Neural progenitor cell (in vitro differentiated cells): Measurements from ENCODE around the gene THBS4. TPM values are rescaled to one million over a fixed set of nuclear protein-coding genes. Genes with fewer than 3 reads are reported as not detected.
A peak's percentile ranks its signal among the peaks of the same experiment; 100 is the strongest.

Experiments
- DNase-seq: peaks from one replicate; pipeline ENCODE4 v3.0.0-alpha.2; 2016; ENCODE audit warnings: low spot score
- H2AFZ ChIP-seq: fragments of 200-600 bp; sonication (generic); replicated peaks from 2 replicates; pipeline ENCODE4 v1.6.1; 2016; ENCODE audit warnings: antibody characterized with exemption
- H3F3A ChIP-seq: fragments of 200-600 bp; sonication (generic); 2 replicates; pipeline ENCODE4 v1.6.1; 2016; ENCODE audit warnings: antibody characterized with exemption, low read depth
- H3K27ac ChIP-seq: fragments of 200-600 bp; sonication (generic); 2 replicates; pipeline ENCODE4 v1.5.1; 2016; ENCODE audit warnings: mild to moderate bottlenecking
- H3K27me3 ChIP-seq: fragments of 200-600 bp; sonication (generic); 2 replicates; pipeline ENCODE4 v1.6.1; 2016; ENCODE audit warnings: mild to moderate bottlenecking, moderate library complexity
- H3K36me3 ChIP-seq: fragments of 200-600 bp; sonication (generic); 2 replicates; pipeline ENCODE4 v1.5.1; 2016
- H3K4me1 ChIP-seq: fragments of 200-600 bp; sonication (generic); 2 replicates; pipeline ENCODE4 v1.6.1; 2016; ENCODE audit warnings: mixed run types
- H3K4me2 ChIP-seq: fragments of 200-600 bp; sonication (generic); 2 replicates; pipeline ENCODE4 v1.6.1; 2016
- H3K4me3 ChIP-seq: fragments of 200-600 bp; sonication (generic); 2 replicates; pipeline ENCODE4 v1.5.1; 2016
- H3K79me2 ChIP-seq: fragments of 200-600 bp; sonication (generic); 2 replicates; pipeline ENCODE4 v1.6.1; 2016; ENCODE audit warnings: low read depth
- H3K9ac ChIP-seq: fragments of 200-600 bp; sonication (generic); 2 replicates; pipeline ENCODE4 v1.6.1; 2016
- H3K9me3 ChIP-seq: fragments of 200-600 bp; sonication (generic); 2 replicates; pipeline ENCODE4 v1.5.1; 2016; ENCODE audit warnings: low read depth
- H4K20me1 ChIP-seq: fragments of 200-600 bp; sonication (generic); 2 replicates; pipeline ENCODE4 v1.6.1; 2016; ENCODE audit warnings: low read depth
- H3K27ac Mint-ChIP-seq: 3 replicates; pipeline ENCODE4 v1.8.0; 2021; ENCODE audit warnings: mixed read lengths
- H3K27me3 Mint-ChIP-seq: 2 replicates; pipeline ENCODE4 v1.8.0; 2022; ENCODE audit warnings: low read depth, mild to moderate bottlenecking, inconsistent platforms, moderate library complexity, mixed read lengths; ENCODE audit not compliant: insufficient read depth
- H3K36me3 Mint-ChIP-seq: 3 replicates; pipeline ENCODE4 v1.8.0; 2021; ENCODE audit warnings: mixed read lengths
- H3K4me1 Mint-ChIP-seq: 3 replicates; pipeline ENCODE4 v1.8.0; 2021; ENCODE audit warnings: mixed read lengths
- H3K4me3 Mint-ChIP-seq: 3 replicates; pipeline ENCODE4 v1.8.0; 2021; ENCODE audit warnings: mild to moderate bottlenecking, moderate library complexity, mixed read lengths
- H3K9me3 Mint-ChIP-seq: 3 replicates; pipeline ENCODE4 v1.8.0; 2020; ENCODE audit warnings: mixed read lengths
- CTCF ChIP-seq: fragments of 200-600 bp; sonication (generic); IDR thresholded peaks from 2 replicates; pipeline ENCODE4 v1.5.1; 2017; ENCODE audit warnings: antibody characterized with exemption, mild to moderate bottlenecking
- EZH2 ChIP-seq: fragments of 200-600 bp; sonication (generic); IDR thresholded peaks from 2 replicates; pipeline ENCODE4 v1.6.1; 2017; ENCODE audit warnings: antibody characterized with exemption, mild to moderate bottlenecking, moderate library complexity
- EZH2phosphoT487 ChIP-seq: fragments of 200-600 bp; sonication (generic); IDR thresholded peaks from 2 replicates; pipeline ENCODE4 v1.6.1; 2017; ENCODE audit warnings: antibody characterized with exemption
- total RNA-seq: library from RNA; depleted of rRNA; stranded (reverse); fragments of >200 nt; gene quantifications from 2 replicates; pipeline ENCODE4 v1.2.3, GENCODE V29; 2015; ENCODE audit warnings: low replicate concordance

Gene THBS4
- total RNA-seq, 1 donor from 2014 or later, result 31.6 TPM

DNA sequence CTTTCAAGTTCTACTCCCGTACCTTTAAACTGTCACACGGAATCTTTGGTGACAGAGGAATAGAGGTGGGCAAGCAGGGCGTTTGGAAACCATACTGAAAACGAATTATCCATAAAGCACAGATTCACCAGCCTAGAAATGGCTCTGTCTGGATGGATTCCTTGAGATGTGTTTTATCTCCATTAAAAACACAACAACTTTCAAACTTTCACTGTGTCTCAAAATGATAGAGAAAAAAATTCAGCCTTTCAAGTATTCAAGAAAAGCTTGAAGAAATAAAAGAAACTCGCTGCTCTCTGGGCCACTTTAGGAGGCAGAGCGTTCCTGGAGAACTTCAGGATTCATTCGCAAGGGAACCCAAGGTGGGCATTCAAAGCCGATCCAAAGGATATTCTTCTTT, 589 bp upstream of the THBS4 start:
- no peaks in the 10 kb centered on the region for H3K36me3 ChIP-seq
- H3K4me1 ChIP-seq, result peaks cover 4% of the 10 kb centered on the region
- H3K27ac Mint-ChIP-seq, result no peak overlapping the region
- H3K4me3 Mint-ChIP-seq, result peak overlapping the region; percentile 87
- H3K79me2 ChIP-seq, result no peaks in the 10 kb centered on the region
- peaks cover 28% of the 10 kb centered on the region for H3K27me3 Mint-ChIP-seq
- DNase-seq, result peak; percentile 27
- no peak overlapping the region for H3K27ac ChIP-seq
- peaks cover 7% of the 10 kb centered on the region for H3F3A ChIP-seq
- H3K9me3 Mint-ChIP-seq, result peaks cover 2% of the 10 kb centered on the region
- TF ChIP-seq EZH2, result no peak
- no peak for TF ChIP-seq CTCF
- no peak for TF ChIP-seq EZH2phosphoT487
- no peaks in the 10 kb centered on the region for H4K20me1 ChIP-seq
- no peak overlapping the region for H3K9ac ChIP-seq
- peaks cover 50% of the 10 kb centered on the region for H3K27me3 ChIP-seq
- H3K4me1 Mint-ChIP-seq, result peaks cover 4% of the 10 kb centered on the region
- H3K4me2 ChIP-seq, result peak overlapping the region; percentile 97
- H3K36me3 Mint-ChIP-seq, result no peaks in the 10 kb centered on the region
- H2AFZ ChIP-seq, result peak overlapping the region; percentile 97
- peak overlapping the region; percentile 63 for H3K4me3 ChIP-seq
- H3K9me3 ChIP-seq, result no peaks in the 10 kb centered on the region

DNA sequence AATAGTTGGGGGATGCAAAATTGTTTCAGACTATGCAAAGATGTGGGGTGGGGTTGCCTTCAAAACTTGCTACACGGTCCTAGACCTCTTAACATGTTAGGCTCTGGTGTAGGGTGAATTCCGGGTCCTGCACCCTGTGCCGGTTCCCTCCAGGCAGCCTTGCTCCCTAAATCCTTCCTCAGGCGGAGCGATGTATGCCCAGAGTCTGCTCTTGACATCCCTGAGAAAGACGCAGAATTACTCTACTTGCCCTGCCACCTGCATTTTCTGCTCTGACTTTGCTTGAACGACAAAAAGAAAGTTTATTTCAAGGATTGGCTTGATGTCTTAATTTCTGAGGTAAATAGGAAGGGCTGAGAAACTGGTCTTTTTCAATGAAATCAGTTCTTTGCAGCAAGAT, 691 bp downstream of the THBS4 start:
- Histone ChIP-seq H3F3A (peaks cover 7% of the 10 kb centered on the region), H3K27ac (no peak overlapping the region), H3K9me3 (no peaks in the 10 kb centered on the region), H3K4me2 (peak overlapping the region; percentile 97), H3K9ac (no peak overlapping the region), H3K36me3 (no peaks in the 10 kb centered on the region), H3K4me3 (peak overlapping the region; percentile 63), H3K27me3 (peaks cover 50% of the 10 kb centered on the region), H2AFZ (peak overlapping the region; percentile 97), H3K79me2 (no peaks in the 10 kb centered on the region), H4K20me1 (no peaks in the 10 kb centered on the region), H3K4me1 (peaks cover 4% of the 10 kb centered on the region)
- Mint-ChIP-seq H3K9me3 (peaks cover 2% of the 10 kb centered on the region), H3K27me3 (peaks cover 28% of the 10 kb centered on the region), H3K27ac (no peak overlapping the region), H3K36me3 (no peaks in the 10 kb centered on the region), H3K4me1 (peaks cover 4% of the 10 kb centered on the region), H3K4me3 (peak overlapping the region; percentile 79)
- TF ChIP-seq EZH2, result no peak
- TF ChIP-seq CTCF, result no peak
- peak; percentile 10 for TF ChIP-seq EZH2phosphoT487
- DNase-seq, result peak; percentile 22

DNA sequence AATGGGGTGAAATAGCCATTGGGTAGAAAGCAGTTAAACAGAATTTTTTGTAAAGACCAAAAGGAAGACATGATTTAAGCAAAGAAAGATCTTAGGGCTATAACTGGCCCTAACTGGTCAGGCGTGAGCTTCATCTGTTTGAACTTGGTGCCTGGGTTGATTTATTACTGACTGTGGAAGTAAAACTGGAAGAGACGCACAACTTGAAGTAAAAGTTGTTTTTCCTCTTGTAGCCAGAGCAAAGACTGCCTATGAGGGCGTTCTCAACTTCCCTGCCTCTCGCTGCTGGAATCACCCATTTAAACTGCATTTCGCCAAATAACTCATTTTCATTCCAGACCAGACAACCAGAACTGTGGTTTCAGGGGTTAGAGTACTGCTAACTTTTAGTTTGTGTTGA, 1.5 kb downstream of the THBS4 start:
- Mint-ChIP-seq H3K27ac (no peak overlapping the region), H3K4me1 (peaks cover 4% of the 10 kb centered on the region), H3K27me3 (peaks cover 28% of the 10 kb centered on the region), H3K4me3 (no peak overlapping the region), H3K36me3 (no peaks in the 10 kb centered on the region), H3K9me3 (peaks cover 2% of the 10 kb centered on the region)
- H3K4me2 ChIP-seq, result no peak overlapping the region
- TF ChIP-seq EZH2 (no peak), CTCF (no peak), EZH2phosphoT487 (no peak)
- H3K27me3 ChIP-seq, result peaks cover 50% of the 10 kb centered on the region
- peaks cover 4% of the 10 kb centered on the region for H3K4me1 ChIP-seq
- no peak overlapping the region for H2AFZ ChIP-seq
- no peak overlapping the region for H3K9ac ChIP-seq
- H3K79me2 ChIP-seq, result no peaks in the 10 kb centered on the region
- peaks cover 7% of the 10 kb centered on the region for H3F3A ChIP-seq
- H3K27ac ChIP-seq, result no peak overlapping the region
- no peak overlapping the region for H3K4me3 ChIP-seq
- DNase-seq, result no peak
- no peaks in the 10 kb centered on the region for H4K20me1 ChIP-seq
- no peaks in the 10 kb centered on the region for H3K9me3 ChIP-seq
- no peaks in the 10 kb centered on the region for H3K36me3 ChIP-seq
